Gastroesophageal sphincter (tissue), 3 donors: ENCODE data around the gene PPP2R2B.

Source experiments
- CTCF ChIP-seq, 4 experiments: fragments of 200-600 bp in 2 of 4; fragments of 450-650 bp in 2 of 4; sonication (generic) in 1 of 4; IDR thresholded peaks; one replicate each; pipeline ENCODE4 v1.5.1; 2017 to 2019; ENCODE audit warnings: antibody characterized with exemption in 4 of 4, mild to moderate bottlenecking in 2 of 4, moderate library complexity in 2 of 4
- EP300 ChIP-seq: sonication (generic); formaldehyde crosslinking; IDR thresholded peaks from one replicate; pipeline ENCODE4 v1.6.1; 2017; ENCODE audit warnings: antibody characterized with exemption, mild to moderate bottlenecking
- POLR2A ChIP-seq, 2 donors: fragments of 450-650 bp; IDR thresholded peaks; one replicate each; pipeline ENCODE4 v1.6.1; 2017; ENCODE audit warnings: antibody characterized with exemption in 2 of 2, mild to moderate bottlenecking in 2 of 2, moderate library complexity in 1 of 2

- TF ChIP-seq POLR2A (IDR thresholded peaks at IDR 0.05) (no peak), EP300 (no peak), CTCF (IDR thresholded peaks at IDR 0.05) (no peak)
Measured at GRCh38 chr5:146805081-146805480, 73.5 kb downstream of the PPP2R2B start.
